OCI-LY1 (cell line): ENCODE measurements around the gene ZBBX.

Experiments
- CTCF ChIP-seq: fragments of 200-600 bp; sonication (generic), shearing (Covaris generic); IDR thresholded peaks from 2 replicates; pipeline ENCODE4 v1.5.1; 2017; ENCODE audit warnings: mild to moderate bottlenecking, antibody characterized with exemption, low read length, moderate library complexity, mixed read lengths
- EZH2 ChIP-seq: fragments of 200-600 bp; sonication (generic), shearing (Covaris generic); IDR thresholded peaks from 2 replicates; pipeline ENCODE4 v1.8.0; 2017; ENCODE audit warnings: borderline replicate concordance, mixed run types, mild to moderate bottlenecking, antibody characterized with exemption, low read length, moderate library complexity, mixed read lengths

- TF ChIP-seq CTCF: no peak
- no peak for TF ChIP-seq EZH2
Measured at GRCh38 chr3:167361948-167362347, 18.1 kb downstream of the ZBBX start.
